Activated CD8-positive, alpha-beta T cell treated with anti-CD3 and anti-CD28 coated beads, Interleukin-2, amount 10 ng/mL, durations not matched to agents 7 days and 5 days (primary cell): Measurements from ENCODE around the gene TRERF1. TPM values are rescaled to one million over a fixed set of nuclear protein-coding genes. Genes with fewer than 3 reads are reported as not detected.

Experiments
- ATAC-seq: fragments of 150-1000 bp; cut with Tn5 transposase; one replicate; pipeline ENCODE4 v1.10.0; 2021; ENCODE audit warnings: moderate library complexity
- CTCF ChIA-PET: fragments of 350-600 bp; sonication (Branson Sonifier 250); formaldehyde crosslinking; loops from one replicate; lab custom pipeline; 2021; ENCODE audit warnings: antibody characterized with exemption; lab: Charles Lee
- POLR2A ChIA-PET: fragments of 350-600 bp; sonication (Branson Sonifier 250); formaldehyde crosslinking; loops from one replicate; lab custom pipeline; 2021; ENCODE audit warnings: antibody characterized with exemption; lab: Charles Lee
- DNase-seq: peaks from one replicate; pipeline ENCODE4 v3.0.0-alpha.2; 2020
- H3K27ac Mint-ChIP-seq: one replicate; pipeline ENCODE4 v1.8.0; 2021; ENCODE audit warnings: mild to moderate bottlenecking, mixed read lengths
- H3K27me3 Mint-ChIP-seq: one replicate; pipeline ENCODE4 v1.8.0; 2021; ENCODE audit warnings: low read depth, mixed read lengths
- H3K36me3 Mint-ChIP-seq: one replicate; pipeline ENCODE4 v1.8.0; 2021; ENCODE audit warnings: low read depth, mixed read lengths
- H3K4me1 Mint-ChIP-seq: one replicate; pipeline ENCODE4 v1.8.0; 2021; ENCODE audit warnings: low read depth, mixed read lengths
- H3K4me3 Mint-ChIP-seq: one replicate; pipeline ENCODE4 v1.8.0; 2021; ENCODE audit warnings: mild to moderate bottlenecking, mixed read lengths
- H3K9me3 Mint-ChIP-seq: one replicate; pipeline ENCODE4 v1.8.0; 2022; ENCODE audit warnings: mixed read lengths; ENCODE audit not compliant: insufficient read depth
- total RNA-seq, 2 experiments: library from RNA; stranded (reverse); gene quantifications; one replicate each; pipeline ENCODE4 v1.2.3, GENCODE V29; 2021

TRERF1 gene
- total RNA-seq, 2 experiments from 2014 or later: 11.3 to 11.8 TPM

DNA sequence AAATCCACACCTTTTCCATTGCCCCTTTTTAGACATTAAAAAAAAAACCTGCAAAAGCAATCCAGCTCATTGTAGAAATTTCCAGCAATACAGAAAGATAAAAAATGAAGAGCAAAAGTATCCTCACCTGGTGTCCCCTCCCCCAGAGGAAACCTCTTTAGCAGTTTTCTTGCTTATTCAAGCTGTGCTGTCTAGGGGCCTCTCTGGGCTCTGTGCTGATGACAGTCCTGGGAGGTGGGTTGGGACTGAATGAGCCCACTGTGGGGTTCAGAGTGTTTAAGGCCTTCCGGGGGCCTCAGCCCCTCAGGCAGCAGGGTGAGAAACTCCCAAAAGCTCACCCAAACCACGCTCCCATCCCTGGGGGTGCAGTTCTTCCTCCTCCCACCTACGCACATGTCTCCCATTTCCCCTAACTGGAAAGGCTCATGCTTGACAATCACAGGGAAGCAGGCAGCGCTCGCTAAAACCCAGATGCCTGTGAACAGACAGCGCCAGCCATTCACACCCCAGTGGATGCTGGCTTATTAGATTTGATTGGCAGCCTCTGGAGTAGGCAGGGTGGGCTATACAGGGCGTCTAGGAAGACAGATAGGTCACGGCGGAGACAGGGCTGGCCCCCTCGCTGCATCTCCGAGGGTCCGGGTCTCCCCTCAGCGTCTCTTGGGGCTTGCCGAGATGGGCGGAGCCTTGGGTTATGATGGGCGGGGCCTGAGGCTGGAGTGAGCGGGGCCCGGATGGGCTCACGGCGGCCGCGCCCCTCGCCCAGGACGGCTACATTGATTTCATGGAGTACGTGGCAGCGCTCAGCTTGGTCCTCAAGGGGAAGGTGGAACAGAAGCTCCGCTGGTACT, 274.0 kb downstream of the TRERF1 start:
- Mint-ChIP-seq H3K4me1 (peaks cover 2% of the 10 kb centered on the region), H3K36me3 (no peaks in the 10 kb centered on the region), H3K27me3 (peaks cover 2% of the 10 kb centered on the region), H3K9me3 (no peaks in the 10 kb centered on the region), H3K27ac (no peak overlapping the region), H3K4me3 (no peak overlapping the region)
- ATAC-seq: no peak
- no peak for DNase-seq
- ChIA-PET CTCF (interaction anchor here (0.8 kb wide), 1 partner anchor 73 kb away, joined by 3 read pairs; no protein-coding TSS in a partner anchor), POLR2A (interaction anchor here (0.6 kb wide), 1 partner anchor 8 kb away, joined by 5 read pairs; no protein-coding TSS in a partner anchor)

DNA sequence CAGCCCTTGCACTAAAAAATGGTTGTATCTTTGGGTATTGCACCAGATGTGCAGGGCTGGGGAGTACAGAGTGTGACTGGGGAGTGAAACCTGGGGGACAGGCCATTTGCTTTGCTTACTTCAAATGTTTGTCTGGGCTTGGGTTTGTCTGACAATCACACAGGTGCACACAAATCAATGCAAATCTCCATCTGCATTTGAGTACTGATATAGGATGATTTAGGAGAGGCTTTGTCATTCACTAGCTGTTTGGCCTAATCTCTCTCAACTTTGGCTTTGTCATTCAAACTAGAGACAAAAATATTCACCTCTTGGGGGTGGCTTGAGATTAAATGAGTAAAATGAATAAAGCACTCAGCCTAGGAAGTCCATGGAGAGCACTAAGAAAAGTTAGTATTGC, 274.7 kb downstream of the TRERF1 start:
- H3K36me3 Mint-ChIP-seq: no peaks in the 10 kb centered on the region
- H3K27me3 Mint-ChIP-seq: peaks cover 2% of the 10 kb centered on the region
- CTCF ChIA-PET: interaction anchor here (1.4 kb wide), 1 partner anchor 371 kb away, joined by 3 read pairs; no protein-coding TSS in a partner anchor

DNA sequence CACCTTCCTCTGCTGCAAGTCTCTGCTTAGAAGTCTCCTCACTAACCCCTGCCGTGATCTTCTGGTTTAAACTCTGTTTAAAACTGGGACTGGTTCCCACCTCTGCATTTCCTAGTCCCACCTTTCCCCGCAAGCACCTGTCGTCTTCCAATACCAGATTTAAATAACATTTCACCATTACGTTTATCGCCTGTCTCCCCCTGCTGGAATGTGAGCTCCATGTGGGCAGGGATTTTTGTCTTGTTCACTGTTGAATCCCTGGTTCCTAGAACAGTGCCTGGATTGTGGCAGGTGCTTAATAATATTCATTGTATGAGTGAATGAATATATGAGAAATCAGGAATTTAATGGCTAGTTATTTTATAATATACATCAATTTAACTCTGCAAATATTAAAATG, 275.9 kb downstream of the TRERF1 start:
- Mint-ChIP-seq H3K4me1 (peaks cover 2% of the 10 kb centered on the region), H3K27ac (no peak overlapping the region), H3K27me3 (peaks cover 2% of the 10 kb centered on the region), H3K4me3 (no peak overlapping the region), H3K36me3 (no peaks in the 10 kb centered on the region), H3K9me3 (no peaks in the 10 kb centered on the region)
- ChIA-PET CTCF (interaction anchor here (1.4 kb wide), 1 partner anchor 372 kb away, joined by 3 read pairs; no protein-coding TSS in a partner anchor), POLR2A (interaction anchor here (0.6 to 1.2 kb wide), 2 partner anchors 266 to 374 kb away, joined by 3 read pairs; no protein-coding TSS in a partner anchor)
- ATAC-seq (no peak), DNase-seq (no peak)

More for the DNA sequence above, 274.7 kb downstream of the TRERF1 start:
- no peak overlapping the region for H3K27ac Mint-ChIP-seq
- no peak overlapping the region for H3K4me3 Mint-ChIP-seq
- DNase-seq (no peak), ATAC-seq (no peak)
- no peaks in the 10 kb centered on the region for H3K9me3 Mint-ChIP-seq
- H3K4me1 Mint-ChIP-seq: peaks cover 2% of the 10 kb centered on the region
- POLR2A ChIA-PET: no interaction called here

Other genes with a start within 250 kb of the TRERF1 start
- gene MRPS10, start 234.1 kb downstream of the TRERF1 start, total RNA-seq: 10 to 100 TPM; 32.6 to 33.8 TPM
- 10 to 100 TPM; 23.6 to 24.8 TPM for gene UBR2, start 112.1 kb upstream of the TRERF1 start, total RNA-seq